Measurements from ENCODE around the gene GPR39.
"Not testable (repeated sequence)": the region's sequence is repeated elsewhere in the genome, so short reads cannot be mapped to it uniquely, and the experiment has no call there.

The GPR39 gene

DNA sequence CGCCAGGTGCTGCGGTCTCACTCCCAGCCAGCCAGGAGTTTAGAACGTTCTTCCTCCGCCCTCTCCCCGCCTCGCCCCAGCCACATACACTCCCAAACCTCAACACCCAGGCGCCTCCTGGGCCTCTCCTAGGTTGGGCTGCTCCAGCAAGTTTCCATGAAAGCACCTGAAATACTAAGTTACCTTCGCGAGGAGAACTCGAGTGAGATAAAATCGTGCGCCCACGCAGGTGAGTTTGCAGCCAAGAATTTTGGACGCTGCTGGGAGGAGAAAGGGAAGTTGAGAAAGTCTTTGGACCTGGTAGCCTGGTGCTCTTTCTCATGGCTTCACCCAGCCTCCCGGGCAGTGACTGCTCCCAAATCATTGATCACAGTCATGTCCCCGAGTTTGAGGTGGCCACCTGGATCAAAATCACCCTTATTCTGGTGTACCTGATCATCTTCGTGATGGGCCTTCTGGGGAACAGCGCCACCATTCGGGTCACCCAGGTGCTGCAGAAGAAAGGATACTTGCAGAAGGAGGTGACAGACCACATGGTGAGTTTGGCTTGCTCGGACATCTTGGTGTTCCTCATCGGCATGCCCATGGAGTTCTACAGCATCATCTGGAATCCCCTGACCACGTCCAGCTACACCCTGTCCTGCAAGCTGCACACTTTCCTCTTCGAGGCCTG, at the start of gene GPR39:
TSS of gene GPR39 (plus strand) at position 83 of the 673 bp plus-strand sequence.
- no peak for DNase-seq (ENCODE audit: low read depth)

DNA sequence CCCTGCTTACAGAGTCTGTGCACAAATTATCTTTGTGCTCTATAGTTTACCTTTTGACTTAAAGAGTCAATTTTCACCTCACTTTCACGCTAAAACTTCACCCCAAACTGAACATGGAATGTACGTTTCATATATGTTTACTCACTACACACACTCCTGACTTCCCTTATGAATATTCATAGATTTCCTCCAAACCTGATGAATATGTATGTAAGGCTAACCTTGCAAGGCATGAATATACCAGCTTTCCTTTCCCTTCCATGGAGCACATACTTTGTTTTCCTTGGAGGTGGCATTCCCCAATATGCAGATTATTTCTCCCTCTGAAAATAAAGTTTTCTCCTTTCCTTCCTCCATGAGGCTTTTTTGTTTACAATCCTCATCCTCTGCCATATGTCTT, 48.4 kb upstream of the GPR39 start:
- no peak for DNase-seq (ENCODE audit: low read depth)

DNA sequence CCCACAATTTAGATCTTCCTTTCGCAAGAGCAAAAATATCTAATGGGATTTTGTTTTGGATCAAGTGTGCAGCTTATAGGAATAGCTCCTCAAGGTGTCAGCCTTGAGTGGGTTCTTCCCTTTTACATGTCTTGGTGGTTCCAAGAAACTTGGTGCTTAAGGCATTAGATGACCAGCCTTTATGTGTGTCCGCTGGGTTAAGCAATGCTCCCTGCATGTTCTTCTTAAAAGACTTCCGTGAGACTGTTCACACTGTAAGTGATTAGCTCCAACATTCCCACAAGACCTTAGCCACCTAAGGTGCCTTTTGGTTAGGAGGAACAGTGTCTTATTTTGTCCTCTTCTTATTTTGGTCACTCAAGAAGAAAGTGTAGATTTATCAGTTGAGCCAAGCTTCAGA, 44.3 kb upstream of the GPR39 start:
- DNase-seq (ENCODE audit: low read depth): no peak

DNA sequence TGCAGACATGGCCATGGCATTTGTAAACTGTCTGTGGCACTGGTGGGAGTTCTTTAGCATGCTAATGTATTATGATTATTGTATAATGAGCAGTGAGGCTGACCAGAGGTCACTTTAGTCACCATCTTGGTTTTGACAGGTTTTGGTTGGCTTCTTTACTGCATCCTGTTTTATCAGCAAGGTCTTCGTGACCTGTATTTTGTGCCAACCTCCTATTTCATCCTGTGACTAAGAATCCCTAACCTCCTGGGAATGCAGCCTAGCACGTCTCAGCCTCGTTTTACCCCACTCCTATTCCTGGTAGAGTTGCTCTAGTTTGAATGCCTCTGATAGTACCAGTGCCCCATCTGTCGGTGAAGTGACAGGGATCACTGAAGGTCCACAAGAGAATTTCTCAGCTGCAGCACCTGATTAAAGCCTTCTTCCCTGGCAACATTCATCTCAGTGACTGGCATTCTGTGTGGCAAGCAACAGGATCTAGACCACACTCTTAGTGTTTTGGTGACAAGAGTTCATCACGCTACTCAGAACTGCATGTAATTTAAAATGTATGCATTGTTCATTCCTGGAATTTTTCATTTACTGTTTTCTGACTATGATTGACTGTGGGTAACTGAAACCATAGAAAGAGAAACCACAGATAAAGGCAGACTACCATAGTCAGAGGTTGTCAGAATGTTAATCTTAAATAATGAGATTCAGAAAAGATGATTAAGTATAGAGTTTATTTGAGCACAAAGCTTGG, 43.0 kb upstream of the GPR39 start:
- DNase-seq (ENCODE audit: low read depth): no peak

DNA sequence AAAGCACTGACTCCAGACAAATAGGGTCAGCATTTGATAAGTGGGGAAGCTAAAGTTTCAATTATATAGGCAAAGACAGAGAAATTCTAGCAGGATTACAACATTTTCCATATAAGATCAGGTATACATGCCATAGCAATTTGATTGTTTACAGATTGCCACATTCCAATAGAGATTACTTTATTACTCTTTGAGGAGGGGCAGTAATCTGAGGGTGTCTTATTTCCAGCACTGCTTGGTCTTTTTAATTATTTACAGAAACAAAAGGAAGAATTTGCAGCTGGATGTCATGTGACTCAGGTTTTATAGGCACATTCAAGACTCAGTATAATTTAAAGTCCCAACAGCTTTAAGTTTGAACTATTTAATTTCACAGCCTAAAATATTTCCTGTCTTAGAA, 42.5 kb upstream of the GPR39 start:
- no peak for DNase-seq (ENCODE audit: low read depth)

DNA sequence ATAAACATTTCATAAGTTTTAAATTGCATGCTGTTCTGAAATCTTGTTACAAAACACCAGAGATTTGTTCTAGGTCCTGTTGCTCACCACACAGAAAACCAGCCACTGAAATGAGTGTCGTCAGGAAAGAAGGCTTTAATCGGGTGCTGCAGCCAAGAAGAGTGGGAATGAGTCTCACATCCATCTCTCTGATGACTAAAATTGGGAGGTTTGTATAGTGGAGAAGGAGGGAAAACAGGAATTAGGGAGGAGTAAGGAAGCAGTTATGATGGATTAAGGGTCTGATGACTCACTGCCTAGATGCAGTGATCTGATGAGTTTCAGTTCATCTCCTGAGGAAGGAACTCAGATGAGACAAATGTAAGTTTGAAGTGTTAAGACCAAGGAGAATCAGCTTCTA, 42.1 kb upstream of the GPR39 start:
- no peak for DNase-seq (ENCODE audit: low read depth)

DNA sequence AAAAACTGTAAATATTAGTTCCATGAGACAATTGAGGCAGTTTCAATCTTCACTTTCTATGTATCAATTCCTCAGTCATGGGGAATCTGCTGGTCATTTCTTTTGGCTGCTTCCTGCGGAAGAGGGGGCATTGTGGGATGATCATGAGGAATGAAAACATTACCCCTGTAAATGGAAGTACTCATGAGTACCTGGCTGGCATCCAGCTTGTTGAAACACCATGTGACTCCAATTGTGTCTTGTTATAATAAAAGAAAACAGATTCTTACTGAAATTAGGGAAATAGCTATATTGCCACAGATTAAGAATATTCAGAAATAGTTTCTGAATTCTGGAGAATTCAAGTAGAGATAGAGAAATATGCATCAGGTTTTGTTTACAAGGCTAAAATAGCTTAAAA, 41.6 kb upstream of the GPR39 start:
- DNase-seq (ENCODE audit: low read depth): no peak

DNA sequence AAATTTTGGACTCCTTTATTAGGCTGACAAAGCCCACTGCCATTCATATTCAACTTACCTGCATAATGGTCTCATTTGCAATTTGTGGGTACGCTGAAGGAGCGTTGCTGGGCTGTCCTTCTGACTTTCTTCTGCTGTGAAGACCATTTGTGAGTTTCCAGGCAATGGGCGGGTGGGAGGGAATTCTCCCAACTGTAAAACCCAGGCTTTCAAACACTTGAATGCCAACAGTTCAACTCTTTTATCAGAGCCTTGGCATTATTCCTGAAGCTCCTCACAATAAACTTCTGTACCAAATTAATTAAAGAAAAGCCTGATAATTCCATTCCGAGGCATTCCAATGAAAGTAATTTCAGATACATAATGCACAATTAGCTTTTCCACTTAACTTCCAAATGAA, 35.2 kb upstream of the GPR39 start:
- DNase-seq (ENCODE audit: low read depth): no peak

DNA sequence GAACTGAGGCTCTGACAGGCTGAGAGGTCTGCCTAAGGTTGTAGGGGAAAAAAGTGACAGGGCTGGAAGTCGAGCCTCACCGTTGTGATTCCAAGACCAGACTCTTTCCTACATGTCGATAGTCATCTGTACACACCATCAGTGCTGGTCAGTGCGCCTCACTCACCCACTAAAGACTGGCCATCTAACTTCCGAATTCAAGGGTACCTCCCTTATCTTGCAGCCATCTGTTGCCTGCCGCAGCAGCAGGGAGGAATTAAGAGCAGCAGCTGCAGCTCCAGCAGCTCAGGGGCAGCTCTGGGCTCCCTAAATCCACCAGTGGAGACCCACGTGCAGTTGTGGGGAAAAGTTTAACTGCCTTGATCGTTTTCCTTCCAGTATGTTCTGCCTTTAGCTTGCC, 32.6 kb upstream of the GPR39 start:
- no peak for DNase-seq (ENCODE audit: low read depth)

DNA sequence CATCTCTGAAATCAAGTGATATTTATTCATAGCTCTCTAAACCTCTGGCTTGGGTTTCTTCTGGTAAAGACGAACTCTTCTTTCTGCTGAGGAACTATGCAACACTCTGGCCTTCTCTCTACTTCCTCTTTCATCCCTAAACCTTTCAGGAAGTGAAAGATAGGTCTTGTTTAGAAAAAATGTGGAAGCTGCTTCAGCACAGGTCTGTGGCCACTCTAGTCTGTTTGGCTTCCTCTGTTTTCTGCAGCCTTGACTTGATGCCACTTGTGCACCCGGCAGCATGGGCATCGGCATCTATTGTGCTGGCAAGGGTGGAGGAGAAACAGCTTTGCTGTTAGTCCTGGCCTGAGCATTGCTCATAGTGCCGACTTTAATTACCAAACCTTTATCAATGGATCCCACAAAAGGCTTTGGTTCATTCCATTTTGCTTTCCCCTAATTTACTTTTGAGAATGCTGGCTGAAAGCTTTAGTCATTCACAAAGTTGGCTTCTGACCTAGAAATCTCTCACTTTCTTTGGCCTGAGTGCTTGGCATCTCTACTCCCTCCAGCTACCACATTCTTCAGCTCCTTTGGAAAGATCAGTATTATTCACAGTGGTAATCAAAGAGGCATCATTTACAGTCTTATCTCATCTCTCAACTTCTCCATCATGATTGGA, 32.0 kb upstream of the GPR39 start:
- no peak for DNase-seq (ENCODE audit: low read depth)

DNA sequence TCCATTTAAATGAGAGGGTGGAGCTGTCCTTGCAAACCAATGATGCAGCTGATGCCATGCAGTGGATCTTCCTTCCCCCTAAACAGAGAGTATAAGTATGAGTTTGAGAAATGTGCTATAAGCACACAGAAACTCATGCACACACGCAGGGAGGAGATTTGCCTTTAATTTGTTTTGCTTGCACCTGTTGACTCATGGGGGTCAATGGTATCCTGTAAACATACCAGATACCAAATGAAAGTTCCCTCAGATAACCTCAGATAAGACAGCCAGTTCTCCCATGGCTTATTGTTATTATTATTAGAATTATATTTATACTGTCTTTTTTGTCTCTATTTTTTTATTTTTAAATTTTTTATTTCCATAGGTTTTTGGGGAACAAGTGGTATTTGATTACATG, 29.5 kb upstream of the GPR39 start:
- no peak for DNase-seq (ENCODE audit: low read depth)

DNA sequence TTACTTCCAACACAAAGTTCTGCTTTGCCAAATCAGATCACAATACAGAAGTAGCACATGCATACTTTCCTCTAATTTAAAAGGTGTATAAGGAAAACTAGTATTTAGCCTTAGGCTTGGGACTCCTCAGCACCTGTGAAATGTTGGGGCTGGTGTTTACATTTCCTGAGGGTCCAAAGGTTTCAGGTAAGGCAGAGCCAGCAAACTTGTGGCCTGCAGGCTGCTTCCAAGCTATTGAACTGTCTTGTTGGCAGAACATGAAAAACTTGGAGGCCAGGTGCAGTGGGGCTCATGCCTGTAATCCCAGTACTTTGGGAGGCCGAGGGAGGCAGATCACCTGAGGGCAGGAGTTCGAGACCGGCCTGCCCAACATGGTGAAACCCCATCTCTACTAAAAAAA, 26.5 kb upstream of the GPR39 start:
- no peak for DNase-seq (ENCODE audit: low read depth)

DNA sequence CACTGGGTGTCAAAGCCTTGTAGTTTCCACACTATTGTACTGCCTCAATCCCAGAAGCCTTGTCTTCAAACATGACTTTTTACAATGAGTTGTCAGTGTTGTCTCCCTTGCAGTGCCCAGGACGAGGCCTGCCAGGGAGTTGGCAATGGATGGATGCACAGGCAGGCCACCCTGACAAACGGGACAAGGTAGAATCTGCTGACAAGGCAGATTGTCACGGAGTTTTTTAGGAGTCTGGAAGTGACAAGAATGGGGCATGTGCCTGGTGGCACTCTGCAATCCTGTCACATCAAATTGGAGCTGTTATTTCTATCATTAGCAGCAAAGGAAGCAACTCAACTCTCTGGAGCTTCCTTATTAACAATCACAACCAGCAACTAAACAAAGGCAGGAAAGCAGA, 25.2 kb upstream of the GPR39 start:
- DNase-seq (ENCODE audit: low read depth): no peak

DNA sequence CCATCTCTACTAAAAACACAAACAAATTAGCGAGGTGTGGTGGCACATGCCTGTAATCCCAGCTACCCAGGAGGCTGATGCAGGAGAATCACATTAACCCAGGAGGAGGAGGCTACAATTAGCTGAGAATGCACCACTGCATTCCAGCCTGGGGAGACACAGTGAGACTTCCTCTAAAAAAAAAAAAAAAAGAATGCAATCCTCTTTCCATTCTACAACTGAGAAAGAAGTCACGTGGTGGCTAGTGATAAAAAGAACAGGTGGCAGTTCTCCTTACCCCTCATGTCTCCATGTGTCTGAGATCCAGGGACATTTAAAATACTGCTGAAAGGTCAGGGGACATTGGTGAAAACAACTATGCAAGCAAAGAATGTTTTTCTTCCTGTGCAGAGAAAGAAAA, 24.4 kb upstream of the GPR39 start:
- no peak for DNase-seq (ENCODE audit: low read depth)

DNA sequence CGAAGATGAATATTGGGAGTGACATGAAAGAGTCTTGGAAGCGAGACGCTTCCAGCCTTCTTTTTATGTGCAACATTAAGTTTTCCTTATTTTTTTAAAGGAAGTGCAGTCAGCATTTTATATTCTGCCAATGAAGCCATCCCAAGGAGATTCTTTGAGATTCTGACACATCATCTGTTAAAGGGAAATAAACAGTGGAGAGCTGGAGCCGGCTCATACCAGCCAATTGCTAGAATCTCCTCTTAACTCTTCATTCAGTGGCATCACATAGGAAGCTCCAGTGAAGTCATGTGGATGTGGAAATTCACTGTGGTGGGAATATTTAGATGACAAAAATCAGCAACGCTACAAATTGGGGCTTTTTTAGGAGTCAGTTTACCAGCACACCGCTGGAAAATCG, 23.7 kb upstream of the GPR39 start:
- DNase-seq (ENCODE audit: low read depth): no peak

DNA sequence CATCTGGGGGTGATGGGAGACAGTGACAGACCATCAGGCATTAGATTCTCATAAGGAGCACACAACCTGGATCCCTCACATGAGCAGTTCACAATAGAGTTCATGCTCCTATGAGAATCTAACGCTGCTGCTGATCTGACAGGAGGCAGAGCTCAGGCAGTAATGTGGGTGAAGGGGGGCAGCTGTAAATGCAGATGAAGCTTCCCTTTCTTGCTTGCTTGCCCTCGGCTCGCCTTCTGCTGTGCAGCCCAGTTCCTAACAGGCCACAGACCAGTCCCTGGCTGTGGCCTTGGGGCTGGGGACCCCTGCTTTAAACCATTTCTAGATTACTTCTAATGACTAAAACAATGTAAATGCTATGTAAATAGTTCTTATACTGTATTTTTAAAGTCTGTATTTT, 19.6 kb upstream of the GPR39 start:
- DNase-seq (ENCODE audit: low read depth): not testable (repeated sequence)

DNA sequence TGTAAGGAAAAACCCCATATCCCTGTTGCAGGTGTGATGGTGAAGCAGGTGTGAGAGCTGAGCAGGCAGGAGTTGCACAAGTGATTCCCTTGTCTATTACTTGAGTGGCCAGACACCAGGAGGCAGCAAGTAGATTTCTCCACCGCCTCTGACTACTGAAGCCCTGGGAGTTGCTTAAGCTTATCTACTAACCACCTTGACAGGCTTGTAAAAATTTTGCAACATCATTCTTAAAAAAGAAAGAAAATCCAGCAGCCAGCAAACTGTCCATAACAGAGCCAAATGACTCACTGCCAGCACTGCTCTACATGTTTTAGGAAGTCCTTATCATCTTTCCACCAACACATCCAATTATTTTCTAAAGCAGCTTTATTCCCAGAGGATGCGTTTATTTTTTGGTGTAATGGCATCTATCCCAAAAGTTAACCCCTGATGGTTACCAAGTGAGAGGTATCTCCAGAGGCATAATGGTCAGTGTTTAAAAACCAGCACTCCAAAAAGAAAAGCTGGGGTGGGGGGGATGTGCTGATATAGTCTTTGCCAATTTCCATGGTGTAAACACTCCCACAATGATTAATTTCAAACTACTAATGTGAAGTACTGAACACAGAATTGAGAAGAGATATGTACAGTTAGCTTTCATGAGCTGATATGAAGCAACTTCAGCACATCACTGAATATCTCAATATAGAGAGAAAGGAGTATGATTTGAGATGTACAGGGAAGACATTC, 16.3 kb upstream of the GPR39 start:
- no peak for DNase-seq (ENCODE audit: low read depth)

DNA sequence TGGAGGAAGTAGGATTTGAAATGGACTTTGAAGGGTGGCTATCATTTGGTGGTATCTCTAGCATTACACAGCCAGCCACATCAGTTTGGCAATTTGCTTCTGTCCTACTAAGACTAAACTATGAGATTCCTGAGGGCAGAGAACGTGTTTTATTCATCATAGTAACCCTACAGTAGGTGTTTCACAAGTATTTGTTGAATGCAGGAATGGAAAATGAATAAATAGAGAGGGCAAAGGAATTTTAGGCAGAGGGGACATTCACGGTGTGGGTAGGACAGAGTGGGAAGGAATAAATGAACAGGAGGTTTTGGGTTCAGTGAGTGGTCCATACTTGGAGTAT, 15.7 kb upstream of the GPR39 start:
- DNase-seq (ENCODE audit: low read depth): no peak

DNA sequence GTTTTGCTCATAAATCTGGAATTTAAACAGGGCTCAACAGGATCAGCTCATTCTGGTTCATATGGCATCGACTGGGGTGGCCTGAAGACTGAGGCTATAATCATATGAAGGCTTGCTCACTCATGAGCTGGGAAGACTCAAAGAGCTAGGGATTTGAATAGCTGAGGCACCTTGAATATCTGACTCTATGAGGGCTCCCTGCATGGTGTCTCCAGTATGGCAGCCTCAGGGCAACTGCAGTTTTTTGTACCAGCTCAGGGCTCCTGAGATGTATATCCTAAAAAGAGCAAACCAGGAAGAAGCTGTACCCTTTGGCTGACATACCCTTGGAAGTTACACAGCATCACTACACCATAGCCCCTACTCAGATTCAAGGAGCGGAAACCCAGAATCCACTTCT, 15.3 kb upstream of the GPR39 start:
- no peak for DNase-seq (ENCODE audit: low read depth)

DNA sequence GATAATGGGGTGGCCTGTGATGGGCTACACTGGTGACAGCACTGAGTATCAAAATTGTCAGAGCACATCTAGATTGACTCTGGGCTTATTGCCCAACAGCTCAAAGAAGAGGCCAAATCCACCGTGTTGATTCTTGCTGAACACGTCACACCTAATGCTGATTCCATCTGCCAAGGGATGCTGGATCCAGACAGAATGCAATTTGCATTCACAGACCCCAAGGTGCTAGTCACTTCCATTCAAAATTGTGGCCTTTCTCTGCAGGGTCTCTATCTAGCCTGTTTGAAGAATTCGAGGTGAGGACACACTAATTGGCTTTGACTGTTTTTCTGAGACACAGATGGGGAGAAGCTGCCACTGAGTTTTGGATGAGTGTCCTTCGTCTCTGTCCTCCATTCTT, 13.5 kb upstream of the GPR39 start:
- no peak for DNase-seq (ENCODE audit: low read depth)

DNA sequence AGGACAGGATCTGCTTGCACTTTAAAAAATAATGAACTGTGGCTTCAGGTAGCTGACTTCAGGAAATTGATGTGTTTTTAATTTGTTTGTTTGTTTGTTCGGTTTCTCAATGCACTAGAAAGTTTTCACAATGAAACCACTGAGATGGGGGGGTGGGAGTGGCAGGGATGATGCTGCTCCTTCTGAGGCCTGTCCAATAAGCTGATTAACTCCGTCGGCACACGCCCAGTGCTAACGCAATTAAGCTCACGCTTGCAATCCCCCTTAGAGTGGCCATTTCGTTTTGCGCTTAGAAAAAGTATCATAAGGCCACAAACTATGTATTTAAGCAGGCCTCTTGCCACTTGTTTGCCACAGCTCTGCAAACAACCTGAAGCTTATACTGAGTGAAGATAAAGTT, 12.5 kb upstream of the GPR39 start:
- DNase-seq (ENCODE audit: low read depth): no peak

DNA sequence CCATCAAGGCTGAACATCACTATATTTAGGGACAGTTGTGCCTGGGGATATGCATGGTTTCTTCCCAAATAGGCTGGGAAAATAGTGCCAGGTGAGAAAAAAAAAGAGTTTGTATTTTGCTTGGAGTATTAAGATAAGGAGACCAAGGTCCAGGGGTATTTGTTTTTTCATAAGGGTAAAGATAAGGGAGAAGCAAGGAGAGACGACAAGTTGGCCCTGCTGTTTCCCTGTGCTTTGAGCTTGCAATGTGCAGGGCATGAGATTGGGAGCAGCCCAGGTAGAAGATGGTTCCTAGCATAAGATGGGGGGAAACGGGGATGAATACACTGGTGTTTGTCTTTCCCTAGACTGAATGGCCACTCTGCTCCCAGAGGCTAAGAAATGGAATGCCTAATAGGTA, 8.8 kb upstream of the GPR39 start:
- no peak for DNase-seq (ENCODE audit: low read depth)

DNA sequence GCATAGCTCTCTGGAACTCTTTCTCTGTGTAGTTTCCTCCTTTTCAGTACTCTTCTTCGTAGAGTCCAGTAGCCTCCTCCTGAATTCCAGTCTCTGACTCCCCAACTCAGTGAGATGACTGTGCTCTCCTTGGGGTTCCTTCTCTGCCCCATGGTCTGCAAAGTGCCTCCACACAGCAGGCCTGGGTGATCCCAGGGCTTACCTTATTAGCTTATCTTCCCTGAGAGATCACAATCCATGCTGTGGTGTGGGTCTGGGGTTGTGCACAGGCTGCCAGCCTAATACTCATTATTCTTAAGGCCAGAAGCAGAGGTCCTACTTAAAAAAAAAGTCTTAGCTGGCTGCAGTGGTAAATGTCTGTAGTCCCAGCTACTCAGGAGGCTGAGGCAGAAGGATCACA, 4.6 kb upstream of the GPR39 start:
- DNase-seq (ENCODE audit: low read depth): no peak
